GM06990 (cell line): ENCODE data around the gene ZFYVE28.

Experiments
- DNase-seq: peaks from one replicate; pipeline ENCODE4 v3.0.0-alpha.2; 2011; ENCODE audit not compliant: insufficient read length; ENCODE audit errors: extremely low read depth
- H3K27me3 ChIP-seq: replicated peaks from 2 replicates; pipeline ENCODE4 v1.6.0; 2011; ENCODE audit warnings: low read length; ENCODE audit not compliant: control insufficient read depth, insufficient read depth
- H3K36me3 ChIP-seq: 2 replicates; pipeline ENCODE4 v1.5.1; 2011; ENCODE audit warnings: low read length; ENCODE audit not compliant: control insufficient read depth, insufficient read depth
- H3K4me3 ChIP-seq: replicated peaks from 2 replicates; pipeline ENCODE4 v1.5.1; 2011; ENCODE audit warnings: low read depth, mild to moderate bottlenecking, control low read depth, low read length
- TF ChIP-seq, protein P1 (sequence below): IDR thresholded peaks from 2 replicates; pipeline ENCODE4 v1.5.1; 2011; ENCODE audit warnings: low read length, control low read depth, mild to moderate bottlenecking, inconsistent platforms; ENCODE audit not compliant: insufficient read depth, poor library complexity, severe bottlenecking

The ZFYVE28 gene

DNA sequence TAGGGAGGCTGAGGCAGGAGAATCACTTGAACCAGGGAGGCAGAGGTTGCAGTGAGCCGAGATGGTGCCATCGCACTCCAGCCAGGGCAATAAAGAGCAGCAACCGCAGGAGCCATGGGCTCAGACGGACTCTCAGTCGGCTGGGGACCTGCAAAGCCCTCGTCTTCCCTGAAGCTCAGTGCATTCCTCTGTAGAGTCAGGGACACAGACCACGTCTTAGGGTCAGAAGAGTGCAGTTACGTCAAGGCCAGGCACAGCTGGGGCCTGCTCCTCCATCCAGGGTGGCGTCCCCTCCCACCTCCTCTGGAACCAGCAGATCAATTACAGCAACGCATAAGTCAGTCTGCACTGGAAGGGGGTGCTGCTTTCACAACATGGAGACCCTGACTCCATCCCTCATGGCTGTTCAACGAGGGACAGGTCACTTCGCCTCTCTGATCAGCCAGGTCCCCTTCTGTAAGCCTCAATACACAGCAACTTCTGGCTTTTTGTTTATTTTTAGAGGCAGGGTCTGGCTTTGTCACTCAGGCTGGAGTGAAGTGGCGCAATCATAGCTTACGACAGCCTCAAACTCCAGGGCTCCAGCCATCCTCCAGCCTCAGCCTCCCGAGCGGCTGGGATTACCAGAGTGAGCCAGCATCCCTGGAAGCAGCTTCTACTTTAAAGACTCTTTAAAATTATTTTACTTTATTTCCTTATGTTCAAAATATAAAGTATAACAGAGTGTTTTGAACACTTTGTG is 76.4 kb downstream of the ZFYVE28 start:
- TF ChIP-seq, protein P1, sequence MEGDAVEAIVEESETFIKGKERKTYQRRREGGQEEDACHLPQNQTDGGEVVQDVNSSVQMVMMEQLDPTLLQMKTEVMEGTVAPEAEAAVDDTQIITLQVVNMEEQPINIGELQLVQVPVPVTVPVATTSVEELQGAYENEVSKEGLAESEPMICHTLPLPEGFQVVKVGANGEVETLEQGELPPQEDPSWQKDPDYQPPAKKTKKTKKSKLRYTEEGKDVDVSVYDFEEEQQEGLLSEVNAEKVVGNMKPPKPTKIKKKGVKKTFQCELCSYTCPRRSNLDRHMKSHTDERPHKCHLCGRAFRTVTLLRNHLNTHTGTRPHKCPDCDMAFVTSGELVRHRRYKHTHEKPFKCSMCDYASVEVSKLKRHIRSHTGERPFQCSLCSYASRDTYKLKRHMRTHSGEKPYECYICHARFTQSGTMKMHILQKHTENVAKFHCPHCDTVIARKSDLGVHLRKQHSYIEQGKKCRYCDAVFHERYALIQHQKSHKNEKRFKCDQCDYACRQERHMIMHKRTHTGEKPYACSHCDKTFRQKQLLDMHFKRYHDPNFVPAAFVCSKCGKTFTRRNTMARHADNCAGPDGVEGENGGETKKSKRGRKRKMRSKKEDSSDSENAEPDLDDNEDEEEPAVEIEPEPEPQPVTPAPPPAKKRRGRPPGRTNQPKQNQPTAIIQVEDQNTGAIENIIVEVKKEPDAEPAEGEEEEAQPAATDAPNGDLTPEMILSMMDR: no peak
- no peak for DNase-seq

DNA sequence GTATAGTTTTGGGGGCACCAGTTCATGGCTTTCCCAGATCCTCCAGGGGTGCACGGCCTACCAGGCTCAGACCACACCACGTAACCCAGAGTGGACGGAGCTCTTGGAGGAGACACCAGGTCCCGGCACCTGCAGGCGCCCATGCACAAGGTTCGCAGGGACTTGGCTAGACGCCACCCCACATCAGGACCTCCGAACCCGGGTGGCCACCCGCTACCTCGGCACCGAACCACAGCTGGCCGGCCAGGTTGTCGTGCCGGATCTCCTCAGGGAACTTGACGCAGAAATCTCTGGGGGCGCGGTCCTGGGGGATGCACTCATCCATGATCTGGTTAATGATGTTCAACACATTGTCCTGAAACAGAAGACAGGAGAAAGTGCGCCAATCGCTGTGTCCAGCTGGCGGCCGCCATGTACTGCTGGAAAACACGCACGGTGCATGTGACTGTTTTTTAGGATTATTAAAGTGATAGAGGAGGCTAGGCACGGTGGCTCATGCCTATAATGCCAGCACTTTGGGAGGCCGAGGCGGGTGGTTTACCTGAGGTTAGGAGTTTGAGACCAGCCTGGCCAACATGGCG is 77.1 kb downstream of the ZFYVE28 start:
- TF ChIP-seq, protein P1: no peak
- Histone ChIP-seq H3K36me3 (no peaks in the 10 kb centered on the region), H3K27me3 (no peaks in the 10 kb centered on the region), H3K4me3 (no peak overlapping the region)
- no peak for DNase-seq

More for the DNA sequence above, 76.4 kb downstream of the ZFYVE28 start:
- H3K27me3 ChIP-seq: no peaks in the 10 kb centered on the region
- no peaks in the 10 kb centered on the region for H3K36me3 ChIP-seq
- H3K4me3 ChIP-seq: no peak overlapping the region

DNA sequence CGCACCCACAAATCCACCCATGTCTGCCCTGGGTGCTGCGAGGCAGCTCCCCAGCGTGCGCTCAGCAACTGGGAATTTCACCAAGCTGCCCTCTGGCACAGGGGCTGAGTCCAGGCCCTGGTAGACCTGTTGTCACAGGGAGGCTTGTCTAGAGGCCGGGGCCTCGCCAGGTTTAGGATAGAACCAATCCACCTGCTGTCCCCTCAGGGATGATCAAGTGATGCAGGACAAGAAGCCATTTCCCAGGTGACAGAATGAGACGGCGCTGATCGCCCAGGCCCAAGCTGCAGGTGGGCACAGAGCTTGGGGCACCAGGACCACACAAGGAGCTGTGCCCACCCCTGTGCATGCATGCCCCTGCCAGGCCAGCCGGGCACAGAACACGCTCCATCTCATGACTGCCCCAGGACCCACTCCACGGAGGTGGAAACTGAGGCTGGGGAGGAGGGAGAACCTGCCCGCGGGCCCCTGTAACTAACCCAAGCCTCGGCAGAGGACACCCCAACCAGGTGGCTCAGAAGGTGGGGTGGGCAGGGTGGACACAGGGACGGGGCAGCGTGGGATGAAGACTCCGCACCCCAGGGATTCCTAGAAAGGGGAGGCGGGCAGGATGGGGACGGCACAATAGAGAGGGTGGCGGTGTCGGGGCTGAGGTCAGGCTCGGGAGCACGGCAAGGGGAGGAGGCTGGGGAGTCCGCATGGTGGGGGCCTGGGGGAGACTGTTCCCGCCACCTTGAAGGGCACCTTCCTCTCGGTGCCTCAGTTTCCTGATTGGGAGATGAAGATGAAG is 78.0 kb downstream of the ZFYVE28 start:
- TF ChIP-seq, protein P1: no peak
- DNase-seq: no peak
- Histone ChIP-seq H3K36me3 (no peaks in the 10 kb centered on the region), H3K4me3 (no peak overlapping the region), H3K27me3 (no peaks in the 10 kb centered on the region)

DNA sequence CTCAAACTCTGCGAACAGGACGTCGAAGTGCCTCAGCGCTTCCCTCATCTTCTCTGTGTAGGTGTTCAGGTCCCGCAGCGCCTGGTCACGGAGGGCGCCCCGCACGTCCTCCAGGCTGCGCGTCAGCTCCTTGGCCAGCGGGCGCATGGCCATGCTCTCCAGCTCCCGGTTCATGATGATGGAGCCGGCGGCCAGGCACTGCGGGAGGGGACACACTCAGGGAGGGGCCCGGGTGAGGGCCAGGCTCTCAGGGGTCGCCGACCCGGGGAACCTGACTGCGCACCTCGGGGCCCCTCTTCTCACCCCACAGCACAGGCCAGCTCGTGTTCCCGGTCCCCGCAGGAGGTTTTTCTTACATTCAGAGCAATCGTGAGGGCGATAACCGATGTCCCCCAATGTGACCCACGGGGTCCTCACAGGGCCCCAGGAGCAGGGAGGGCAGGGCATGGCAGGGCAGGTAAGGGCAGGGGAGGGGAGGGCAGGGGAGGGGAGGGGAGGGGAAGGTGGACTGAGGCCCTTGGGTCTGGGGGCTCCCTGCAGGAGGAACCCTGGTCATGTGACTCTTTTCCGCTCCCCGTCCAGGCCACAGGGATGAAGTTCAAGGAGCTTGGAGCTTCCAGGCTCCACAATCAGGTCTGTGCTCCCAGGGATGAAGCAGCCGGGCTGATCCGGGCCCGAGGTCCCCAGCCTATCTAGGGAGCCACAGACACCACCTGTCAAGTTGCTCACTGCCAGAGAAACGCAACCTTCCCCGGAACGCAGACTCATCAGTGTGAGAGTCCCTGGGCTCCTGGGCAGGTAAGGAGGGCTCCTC is 78.8 kb downstream of the ZFYVE28 start:
- TF ChIP-seq, protein P1: no peak

DNA sequence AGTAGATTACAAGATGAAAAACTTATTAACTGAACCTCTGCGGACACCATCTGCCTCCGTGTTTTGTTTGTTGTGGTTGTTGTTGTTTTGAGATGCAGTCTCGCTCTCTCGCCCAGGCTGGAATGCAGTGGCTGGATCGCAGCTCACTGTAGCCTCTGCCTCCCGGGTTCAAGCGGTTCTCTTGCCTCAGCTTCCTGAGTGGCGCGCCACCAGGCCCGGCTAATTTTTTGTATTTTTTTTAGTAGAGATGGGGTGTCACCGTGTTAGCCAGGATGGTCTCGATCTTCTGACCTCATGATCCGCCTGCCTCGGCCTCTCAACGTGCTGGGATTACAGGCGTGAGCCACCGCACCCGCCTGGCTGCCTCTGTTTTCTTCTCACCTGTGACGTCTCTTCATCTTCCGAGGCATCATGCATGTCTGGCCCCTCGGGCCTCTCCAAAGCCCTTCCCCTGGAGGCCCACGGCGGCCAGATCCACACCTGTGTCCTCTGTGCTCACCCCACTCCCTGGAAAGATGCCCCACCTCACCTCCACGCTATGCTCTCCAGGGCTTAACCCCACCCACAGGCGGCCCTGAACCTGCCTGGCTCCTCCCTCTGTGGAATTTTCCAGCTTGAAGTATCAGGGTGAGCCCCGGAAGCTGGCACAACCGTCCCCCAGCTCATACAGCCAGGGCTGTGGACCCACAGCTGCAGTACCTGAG is 79.5 kb downstream of the ZFYVE28 start:
- no peak overlapping the region for H3K4me3 ChIP-seq
- no peak for DNase-seq
- TF ChIP-seq, protein P1: no peak
- no peaks in the 10 kb centered on the region for H3K36me3 ChIP-seq
- H3K27me3 ChIP-seq: no peaks in the 10 kb centered on the region

More for the DNA sequence above, 78.8 kb downstream of the ZFYVE28 start:
- no peaks in the 10 kb centered on the region for H3K36me3 ChIP-seq
- no peak overlapping the region for H3K4me3 ChIP-seq
- no peak for DNase-seq
- no peaks in the 10 kb centered on the region for H3K27me3 ChIP-seq
